ENCODE measurements around the gene NEU1.

DNA sequence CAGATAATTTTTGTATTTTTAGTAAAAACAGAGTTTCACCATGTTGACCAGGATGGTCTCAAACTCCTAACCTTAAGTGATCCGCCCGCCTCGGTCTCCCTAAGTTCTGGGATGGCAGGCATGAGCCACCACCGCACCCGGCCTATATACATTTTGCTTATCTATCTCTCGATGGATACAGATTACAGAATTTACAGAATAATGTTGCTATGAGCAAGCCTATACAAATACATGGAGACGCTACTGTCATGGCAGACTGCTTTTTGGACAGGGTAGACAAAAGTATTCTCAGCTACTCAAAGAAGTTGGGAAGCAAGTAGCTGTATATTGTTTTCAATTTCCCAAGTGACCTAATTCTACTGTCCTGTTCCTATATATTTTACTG is 49.2 kb downstream of the NEU1 start:
- TF ChIP-seq, protein P1, sequence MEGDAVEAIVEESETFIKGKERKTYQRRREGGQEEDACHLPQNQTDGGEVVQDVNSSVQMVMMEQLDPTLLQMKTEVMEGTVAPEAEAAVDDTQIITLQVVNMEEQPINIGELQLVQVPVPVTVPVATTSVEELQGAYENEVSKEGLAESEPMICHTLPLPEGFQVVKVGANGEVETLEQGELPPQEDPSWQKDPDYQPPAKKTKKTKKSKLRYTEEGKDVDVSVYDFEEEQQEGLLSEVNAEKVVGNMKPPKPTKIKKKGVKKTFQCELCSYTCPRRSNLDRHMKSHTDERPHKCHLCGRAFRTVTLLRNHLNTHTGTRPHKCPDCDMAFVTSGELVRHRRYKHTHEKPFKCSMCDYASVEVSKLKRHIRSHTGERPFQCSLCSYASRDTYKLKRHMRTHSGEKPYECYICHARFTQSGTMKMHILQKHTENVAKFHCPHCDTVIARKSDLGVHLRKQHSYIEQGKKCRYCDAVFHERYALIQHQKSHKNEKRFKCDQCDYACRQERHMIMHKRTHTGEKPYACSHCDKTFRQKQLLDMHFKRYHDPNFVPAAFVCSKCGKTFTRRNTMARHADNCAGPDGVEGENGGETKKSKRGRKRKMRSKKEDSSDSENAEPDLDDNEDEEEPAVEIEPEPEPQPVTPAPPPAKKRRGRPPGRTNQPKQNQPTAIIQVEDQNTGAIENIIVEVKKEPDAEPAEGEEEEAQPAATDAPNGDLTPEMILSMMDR (IDR thresholded peaks at IDR 0.05; ENCODE audit: low read depth, low read length, missing input control), result no peak
- TF ChIP-seq YY1 (IDR thresholded peaks at IDR 0.05) (no peak), ZBTB33 (IDR thresholded peaks at IDR 0.05) (no peak), HNF4A (conservative IDR thresholded peaks at IDR 0.05) (no peak), SP1 (IDR thresholded peaks at IDR 0.05) (no peak), RAD21 (IDR thresholded peaks at IDR 0.05) (no peak), REST (IDR thresholded peaks at IDR 0.05) (no peak), RXRA (IDR thresholded peaks at IDR 0.05) (no peak), TAF1 (conservative IDR thresholded peaks at IDR 0.05) (no peak), FOXA2 (IDR thresholded peaks at IDR 0.05) (no peak), JUND (IDR thresholded peaks at IDR 0.05) (no peak)
